NCI-H748 (cell line): Measurements from ENCODE around the gene EFCAB7.

Experiments
- DNase-seq: peaks from one replicate; lab custom pipeline; 2025; ENCODE audit not compliant: unreplicated experiment; lab: John Stamatoyannopoulos, UW

Gene EFCAB7, protein sequence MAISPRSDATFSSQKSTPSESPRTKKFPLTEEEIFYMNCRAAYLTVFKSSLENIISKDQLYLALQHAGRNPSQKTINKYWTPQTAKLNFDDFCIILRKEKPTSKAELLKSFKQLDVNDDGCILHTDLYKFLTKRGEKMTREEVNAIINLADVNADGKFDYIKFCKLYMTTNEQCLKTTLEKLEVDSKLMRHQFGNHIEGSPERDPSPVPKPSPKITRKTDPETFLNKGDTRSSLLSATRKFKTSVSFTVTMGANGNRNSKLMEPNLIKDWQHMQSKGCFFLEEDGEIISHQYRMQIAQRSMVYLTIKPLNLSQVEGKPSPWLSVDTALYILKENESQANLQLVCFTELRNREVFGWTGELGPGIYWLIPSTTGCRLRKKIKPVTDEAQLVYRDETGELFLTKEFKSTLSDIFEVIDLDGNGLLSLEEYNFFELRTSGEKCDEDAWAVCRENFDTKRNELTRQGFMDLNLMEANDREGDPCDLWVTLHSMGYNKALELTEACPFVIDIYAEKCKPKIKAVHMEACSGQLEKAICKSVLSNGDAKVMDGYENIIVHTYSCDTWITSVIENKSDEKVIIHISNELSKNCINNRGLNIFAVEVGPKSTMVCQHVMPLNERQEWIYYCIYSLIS

DNA sequence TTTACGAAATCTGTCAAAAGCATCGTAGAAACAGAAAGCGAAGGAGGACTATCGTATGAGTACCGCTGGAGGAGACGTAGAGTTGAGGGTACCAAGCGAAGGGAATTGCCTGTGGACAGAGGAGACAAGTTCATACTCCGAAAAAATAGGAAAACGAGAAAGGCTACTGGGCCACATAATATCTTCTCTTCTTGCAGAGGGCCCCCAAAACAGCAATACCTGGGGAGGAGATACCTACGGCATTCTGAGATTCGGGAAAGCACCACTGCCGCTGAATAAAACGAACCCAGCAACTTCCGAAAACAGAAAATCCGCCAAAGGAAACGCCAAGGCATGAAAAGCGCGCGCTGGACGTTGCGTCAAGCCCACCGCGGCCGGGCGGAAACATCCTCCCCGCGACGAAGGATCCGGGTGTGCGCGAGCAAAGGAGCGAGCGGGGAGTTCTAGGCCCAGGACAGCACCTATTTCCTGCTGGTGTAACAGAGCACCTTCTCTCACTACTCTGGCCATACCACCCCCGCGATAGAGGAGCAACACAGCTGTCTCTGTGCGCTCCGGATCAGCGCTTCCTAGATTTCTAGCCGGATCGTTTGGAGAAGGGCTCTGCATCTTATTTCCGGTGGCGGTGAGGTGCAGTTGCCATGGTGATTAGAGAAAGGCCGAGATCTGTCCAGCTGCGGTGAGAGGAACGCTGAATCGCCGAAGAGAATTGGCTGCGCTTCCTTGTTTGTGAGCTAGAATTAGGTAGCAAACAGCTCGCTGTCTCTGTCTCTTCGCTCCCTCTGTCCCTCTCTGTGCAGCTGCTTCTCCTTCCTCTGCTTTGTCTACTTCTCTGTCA, at the start of gene EFCAB7, which contains the start of gene ITGB3BP:
Gene EFCAB7 (plus strand): TSS at position 635 of the 838 bp plus-strand sequence. CDS start 2,048 bp downstream, outside the sequence.
Gene ITGB3BP (minus strand): TSS at position 335 of the 838 bp plus-strand sequence. CDS start 92 bp downstream, at position 243.
- peak; percentile 98 for DNase-seq

DNA sequence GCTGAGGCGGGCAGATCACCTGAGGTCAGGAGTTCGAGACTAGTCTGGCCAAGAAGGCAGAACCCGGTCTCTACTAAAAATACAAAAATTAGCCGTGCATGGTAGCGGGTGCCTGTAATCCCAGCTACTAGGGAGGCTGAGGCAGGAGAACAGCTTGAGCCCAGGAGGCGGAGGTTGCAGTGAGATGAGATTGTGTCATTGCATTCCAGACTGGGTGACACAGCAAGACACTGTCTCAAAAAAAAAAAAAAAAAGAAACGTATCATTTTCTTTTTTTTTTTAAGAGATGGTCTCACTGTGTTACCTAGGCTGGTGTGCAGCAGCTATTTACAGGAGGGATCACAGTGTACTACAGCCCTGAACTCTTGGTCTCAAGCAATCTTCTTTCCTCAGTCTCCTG, 47.6 kb upstream of the EFCAB7 start:
- no peak for DNase-seq

DNA sequence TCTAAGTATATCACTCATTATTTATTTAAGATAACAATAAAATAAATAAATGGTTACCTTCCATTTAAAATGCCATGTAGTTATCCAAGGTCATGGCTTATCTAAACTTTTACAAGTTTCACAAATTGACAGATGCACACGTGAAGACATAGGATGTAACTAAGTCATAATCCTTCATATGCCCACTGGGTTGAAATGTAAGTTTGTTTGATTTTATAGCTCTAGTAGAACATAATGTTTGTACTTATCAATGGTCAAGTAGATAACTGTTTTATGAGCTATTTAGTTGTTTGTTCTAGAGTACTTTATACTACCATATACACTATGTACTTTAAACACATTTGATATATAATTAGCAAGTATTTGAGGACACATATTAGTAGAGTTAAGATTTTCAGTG, 43.3 kb upstream of the EFCAB7 start:
- no peak for DNase-seq

DNA sequence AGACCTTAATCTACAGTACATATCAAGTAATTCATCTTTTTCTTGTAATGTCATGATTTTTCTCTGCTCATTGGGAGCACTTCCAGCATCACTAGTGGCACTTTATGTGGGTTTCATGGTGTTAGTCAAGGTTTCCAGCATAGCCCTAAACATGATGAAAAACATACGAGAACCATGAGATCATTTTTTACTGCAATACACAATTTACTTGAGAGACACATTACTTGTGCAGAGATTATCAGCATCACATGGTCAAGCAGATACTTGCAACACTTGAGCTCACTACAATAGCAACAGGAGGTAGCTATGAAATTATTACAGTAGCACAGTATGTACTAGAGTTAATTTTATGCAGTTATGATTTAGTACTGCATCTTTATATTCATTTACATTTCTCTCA, 36.7 kb upstream of the EFCAB7 start:
- DNase-seq: no peak

DNA sequence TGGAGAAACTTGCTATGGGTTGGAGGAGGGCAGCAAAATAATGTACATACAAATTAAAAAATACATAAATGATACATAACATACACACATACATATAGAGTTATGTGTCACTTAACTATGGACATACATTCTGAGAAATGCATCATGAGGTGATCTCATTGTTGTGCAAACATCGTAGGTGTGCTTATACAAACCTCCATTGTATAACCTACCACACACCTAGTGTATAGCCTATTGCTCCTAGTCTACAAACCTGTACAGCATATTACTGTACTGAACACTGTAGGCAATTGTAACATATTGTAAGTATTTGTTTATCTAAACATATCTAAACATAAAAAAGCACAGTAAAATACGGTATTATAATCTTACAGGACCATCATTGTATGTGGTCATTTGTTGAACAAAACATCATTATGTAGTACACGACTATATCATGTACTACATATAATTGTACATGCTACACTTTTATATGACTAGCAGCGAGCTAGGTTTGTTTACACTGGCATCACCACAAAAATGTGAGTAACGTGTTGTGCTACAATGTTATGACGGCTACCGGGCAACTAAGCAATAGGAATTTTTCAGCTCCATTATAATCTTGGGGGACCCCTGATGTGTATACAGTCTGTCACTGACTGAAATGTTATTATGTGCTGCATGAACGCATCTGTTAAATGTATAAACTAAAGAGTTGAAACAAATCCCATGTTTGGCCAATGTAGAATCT, 35.8 kb upstream of the EFCAB7 start:
- peak; percentile 5 for DNase-seq

DNA sequence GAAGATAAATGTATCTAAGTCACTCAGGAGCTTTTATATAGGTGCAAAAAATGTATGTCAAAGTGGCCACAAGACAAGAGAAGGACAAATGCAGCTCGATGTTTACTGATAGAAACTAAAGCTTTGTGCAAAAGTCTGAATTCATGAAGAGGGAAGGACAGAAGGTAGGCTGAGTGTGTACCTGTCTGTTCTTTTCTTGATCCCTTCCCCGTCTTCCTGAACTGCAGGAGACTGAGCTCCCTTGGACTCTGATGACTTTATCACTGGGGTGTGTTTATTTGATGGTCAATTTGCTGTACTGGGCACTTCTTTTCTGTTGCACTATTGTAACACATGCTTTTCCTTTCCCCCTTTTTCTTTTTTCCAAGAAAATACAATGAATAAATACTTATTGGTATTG, 25.7 kb upstream of the EFCAB7 start:
- DNase-seq: no peak

DNA sequence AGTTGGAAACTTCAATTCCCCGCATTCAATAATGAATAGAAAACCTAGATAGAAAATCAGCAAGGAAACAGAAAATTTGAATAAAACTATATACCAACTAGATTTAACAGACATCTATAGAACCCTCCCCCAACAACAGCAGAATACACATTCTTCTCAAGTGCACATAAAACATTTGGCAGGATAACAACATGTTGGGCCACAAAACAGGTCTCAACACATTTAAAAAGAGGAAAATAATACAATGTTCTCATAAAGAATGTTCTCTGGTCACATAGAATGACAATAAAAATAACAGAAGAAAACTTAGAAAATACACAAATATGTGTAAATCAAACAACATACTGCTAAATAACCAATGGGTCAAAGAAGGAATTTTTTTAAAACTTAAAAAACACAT, 25.2 kb upstream of the EFCAB7 start:
- DNase-seq: no peak

DNA sequence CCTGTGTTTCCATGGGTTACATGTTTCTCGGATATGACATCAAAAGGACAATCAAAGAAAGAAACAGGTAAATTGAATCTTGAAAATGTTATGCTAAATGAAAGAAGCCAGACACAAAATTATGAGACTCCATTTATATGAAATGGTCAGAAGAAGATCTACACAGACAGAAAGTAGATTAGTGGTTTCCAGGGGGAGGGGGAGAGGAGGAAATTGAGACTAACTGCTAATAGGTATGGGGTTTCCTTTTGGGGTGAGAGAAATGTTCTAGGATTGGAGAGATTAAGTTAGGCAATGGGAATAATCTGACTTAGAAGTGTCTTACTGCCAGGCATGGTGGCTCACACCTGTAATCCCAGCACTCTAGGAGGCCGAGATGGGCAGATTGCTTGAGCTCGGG, 22.1 kb upstream of the EFCAB7 start:
- no peak for DNase-seq

DNA sequence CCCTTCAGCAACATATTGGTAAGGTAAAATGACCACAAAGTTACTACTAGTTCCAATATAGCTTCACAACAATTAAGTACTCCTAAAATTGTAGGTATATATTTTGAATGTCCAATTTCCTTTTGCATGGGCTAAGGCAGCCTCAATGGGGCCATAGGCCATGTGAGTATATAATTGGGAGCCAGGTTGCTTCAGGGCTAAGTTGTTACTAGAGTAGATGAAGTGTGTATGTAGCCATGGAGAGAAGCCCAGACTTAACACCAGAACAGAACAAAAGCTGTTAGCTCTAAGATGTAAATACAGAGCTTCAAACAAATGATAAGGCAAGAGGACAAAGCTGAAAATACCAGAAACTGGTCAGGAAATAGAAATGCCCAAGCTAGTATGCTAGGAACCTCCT, 16.5 kb upstream of the EFCAB7 start:
- DNase-seq: no peak

DNA sequence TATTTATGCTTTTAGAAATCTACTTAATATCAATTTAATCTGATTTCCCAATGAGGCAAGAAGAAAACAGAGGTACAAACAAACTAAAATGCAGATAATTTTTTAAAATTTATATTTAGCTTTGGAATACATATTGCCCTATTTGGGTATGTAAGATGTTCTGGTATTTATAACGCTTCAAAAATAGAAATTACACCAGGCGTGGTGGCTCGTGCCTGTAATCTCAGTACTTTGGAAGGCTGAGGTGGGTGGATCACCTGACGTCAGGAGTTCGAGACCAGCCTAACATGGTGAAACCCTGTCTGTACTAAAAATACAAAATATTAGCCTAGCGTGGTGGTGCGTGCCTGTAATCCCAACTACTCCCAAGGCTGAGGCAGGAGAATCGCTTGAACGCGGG, 13.6 kb upstream of the EFCAB7 start:
- no peak for DNase-seq

DNA sequence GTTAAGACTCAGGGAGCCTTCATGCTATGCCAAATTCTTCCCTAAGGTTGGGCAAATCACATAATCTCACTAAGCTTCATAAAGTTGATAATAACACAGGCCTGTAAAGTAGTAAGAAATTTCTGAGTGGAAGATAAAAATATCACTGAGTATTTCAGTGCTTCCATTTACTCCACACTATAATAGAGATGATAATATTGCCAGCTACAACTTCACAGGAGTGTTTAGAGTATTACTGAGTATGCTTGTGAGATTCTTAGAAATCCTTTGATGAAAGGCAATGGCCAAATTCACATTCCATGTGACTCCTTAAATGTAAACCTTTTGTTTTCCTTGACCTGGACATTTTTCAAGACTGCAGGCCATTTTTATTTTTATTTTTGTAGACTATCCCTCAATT, 10.7 kb upstream of the EFCAB7 start:
- no peak for DNase-seq

DNA sequence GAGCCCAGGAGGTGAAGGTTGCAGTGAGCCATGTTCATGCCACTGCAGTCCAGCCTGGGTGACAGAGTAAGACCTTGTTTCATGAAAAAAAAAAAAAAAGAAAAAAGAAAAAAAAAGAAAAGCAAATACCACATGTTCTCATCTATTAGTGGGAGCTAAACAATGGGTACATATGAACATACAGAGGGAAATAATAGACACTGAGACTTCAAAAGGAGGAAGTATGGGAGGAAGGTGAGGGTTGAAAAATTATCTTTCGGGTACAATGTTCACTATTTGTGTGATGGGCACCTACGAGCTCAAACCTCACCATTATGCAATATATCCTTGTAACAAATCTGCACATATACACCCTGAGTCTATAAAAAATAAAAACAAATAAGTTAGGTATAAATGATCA, 6.7 kb upstream of the EFCAB7 start:
- no peak for DNase-seq

DNA sequence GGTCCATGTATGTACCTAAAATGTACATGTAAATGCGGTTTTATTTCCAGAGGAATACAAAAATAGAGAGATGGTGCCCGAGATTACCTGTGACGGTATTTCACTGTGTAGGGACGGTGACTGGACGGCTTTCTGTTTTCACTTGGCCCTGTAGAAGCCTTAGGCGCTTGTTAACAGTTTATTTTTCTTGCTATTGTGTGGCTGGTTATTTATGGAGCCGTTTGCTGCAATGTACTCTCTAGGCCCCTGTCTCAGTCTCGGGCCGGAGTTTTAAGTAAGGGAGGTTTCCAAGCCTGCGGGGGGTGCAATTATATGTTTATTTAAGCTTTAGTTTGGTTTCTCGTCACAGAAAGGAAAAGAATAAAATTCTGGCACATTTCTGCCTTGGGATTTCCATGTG, 413 bp downstream of the EFCAB7 start:
- DNase-seq: peak; percentile 69

DNA sequence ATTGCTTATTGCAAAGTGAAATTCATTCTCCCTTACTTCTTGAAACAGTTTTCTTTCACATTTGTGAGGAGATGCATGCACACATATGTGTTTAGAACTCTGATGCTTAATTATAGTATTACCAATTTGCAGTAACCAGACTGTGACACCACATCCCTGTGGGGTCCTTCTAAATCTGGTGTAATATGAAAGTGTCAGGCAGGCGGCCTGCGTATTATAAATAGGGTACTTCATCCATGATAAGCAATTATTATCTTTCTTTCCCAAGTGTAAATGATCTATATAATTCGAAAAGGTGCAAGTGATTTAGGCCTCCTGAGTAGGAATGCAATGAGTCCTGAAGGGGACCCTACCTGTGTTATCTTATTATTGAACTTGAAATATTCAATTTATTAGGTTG, 876 bp downstream of the EFCAB7 start:
- peak; percentile 12 for DNase-seq

DNA sequence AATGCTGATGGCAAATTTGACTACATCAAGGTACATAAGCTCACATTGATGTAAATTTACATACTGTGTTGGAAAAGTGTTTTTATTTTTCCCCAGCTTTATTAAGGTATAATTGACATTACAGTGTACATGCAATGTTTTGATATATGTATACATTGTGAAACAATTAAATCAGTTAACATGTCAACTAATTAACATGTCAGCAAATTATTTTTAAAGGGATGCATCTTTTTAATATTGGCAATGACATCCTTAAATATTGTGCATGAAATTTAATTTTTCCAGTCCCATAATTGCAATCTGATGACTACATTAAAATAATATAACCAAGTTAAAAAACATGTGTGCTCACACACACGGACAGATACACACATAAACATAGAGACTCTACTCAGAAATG, 9.4 kb downstream of the EFCAB7 start:
- DNase-seq: no peak

DNA sequence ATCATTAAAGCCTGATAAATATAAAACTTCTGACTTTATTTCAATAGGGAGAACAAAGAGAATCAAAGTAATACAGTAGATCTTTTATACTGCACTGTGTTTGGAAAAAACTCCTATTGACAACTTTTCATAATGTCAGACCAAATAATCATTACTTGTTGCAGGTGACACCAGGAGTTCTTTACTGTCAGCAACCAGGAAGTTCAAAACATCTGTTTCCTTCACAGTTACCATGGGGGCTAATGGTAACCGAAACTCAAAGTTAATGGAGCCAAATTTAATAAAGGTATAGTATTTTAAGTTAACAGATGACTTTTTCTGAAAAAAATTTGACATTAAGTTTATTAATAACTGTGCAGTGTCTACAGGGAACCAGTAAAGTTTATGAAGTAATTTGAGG, 10.6 kb downstream of the EFCAB7 start:
- DNase-seq: no peak

DNA sequence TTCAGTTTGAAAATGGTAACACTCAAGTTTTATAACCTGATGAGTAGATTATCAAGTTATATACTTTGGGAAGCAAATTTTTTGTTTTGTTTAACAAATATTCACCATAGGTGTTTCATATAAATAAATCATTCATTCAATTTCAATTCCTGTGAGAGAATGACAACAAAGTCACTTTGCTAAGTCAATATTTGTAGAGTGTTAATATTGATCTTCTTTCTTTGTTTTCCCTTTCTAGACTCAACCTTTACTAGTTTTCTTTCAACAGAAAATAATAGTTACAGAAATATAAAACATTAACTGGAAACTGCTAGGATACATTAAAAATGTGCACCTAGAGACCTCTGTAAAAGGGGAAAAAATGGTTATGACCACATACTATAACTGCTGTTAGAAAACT, 11.1 kb downstream of the EFCAB7 start:
- DNase-seq: no peak

DNA sequence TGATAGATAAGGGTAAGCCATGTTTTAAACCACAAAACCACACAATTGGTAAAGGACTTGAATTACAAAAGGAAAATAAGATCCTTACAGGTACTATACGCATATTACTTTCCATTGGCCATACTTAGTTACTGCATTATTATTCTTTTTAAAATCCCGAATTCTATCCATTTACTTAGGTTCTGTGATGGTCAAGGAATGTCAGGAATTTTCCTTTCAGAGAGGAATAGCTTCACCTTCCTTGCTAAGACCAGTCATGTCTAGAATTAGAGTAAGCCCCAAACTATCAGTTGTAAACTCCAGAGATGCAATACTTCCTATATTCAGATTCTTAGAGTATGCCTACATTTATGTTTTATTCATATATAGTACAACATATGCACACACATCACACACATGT, 13.7 kb downstream of the EFCAB7 start:
- no peak for DNase-seq

DNA sequence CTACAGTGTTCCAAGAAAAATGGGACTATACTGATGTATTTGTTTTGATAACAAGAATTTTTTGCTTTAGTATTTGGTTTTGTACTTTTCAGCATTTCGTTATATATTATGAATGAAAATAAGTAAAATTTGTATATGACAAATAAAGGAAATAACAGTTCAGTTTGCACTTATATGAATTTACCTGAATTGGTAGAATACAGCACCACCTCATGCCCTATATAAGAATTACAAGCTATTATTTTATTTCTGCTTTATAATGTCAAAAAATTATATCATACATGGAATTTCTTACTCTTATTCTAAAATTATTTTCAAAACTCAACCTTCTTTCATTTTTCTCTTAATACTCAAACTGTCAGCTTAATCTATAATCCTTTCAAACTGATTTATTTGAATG, 14.6 kb downstream of the EFCAB7 start:
- peak; percentile 3 for DNase-seq

DNA sequence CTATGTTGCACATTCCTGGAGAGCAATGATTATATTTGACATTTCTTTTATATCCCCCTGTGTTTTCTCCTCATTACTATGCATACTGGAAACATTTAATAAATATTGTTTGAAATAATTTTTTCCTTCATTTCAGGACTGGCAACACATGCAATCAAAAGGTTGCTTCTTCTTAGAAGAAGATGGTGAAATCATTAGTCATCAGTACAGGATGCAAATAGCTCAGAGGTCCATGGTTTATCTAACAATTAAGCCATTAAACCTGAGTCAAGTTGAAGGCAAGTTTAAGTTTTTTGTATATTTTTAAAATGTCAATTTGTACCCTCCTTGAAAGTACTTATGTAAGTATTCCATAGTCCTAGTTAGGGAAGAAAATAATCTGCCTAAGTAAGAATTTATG, 22.5 kb downstream of the EFCAB7 start:
- DNase-seq: no peak
